Esophagus muscularis mucosa (tissue), 4 donors: ENCODE measurements around the gene RPL22L1. TPM values are rescaled to one million over a fixed set of nuclear protein-coding genes. Genes with fewer than 3 reads are reported as not detected.

Experiments used
- DNase-seq: peaks from one replicate; pipeline ENCODE4 v3.0.0-alpha.2; 2017; ENCODE audit errors: extremely low spot score
- H3K27ac ChIP-seq, 4 donors: fragments of 200-600 bp; sonication (generic); replicated peaks in 1 of 4; 1 replicate in 3 of 4; 2 replicates in 1 of 4; pipeline ENCODE4 v1.5.1; 2016 to 2019; ENCODE audit warnings: mild to moderate bottlenecking in 1 of 4
- H3K27me3 ChIP-seq, 4 donors: fragments of 200-600 bp; sonication (generic); one replicate each; pipeline versions ENCODE4 v1.5.1 to v1.6.0; 2016 to 2019
- H3K36me3 ChIP-seq, 4 donors: fragments of 200-600 bp; sonication (generic); one replicate each; pipeline ENCODE4 v1.5.1; 2016 to 2019
- H3K4me1 ChIP-seq, 4 donors: fragments of 200-600 bp; sonication (generic); one replicate each; pipeline ENCODE4 v1.5.1; 2016 to 2019
- H3K4me3 ChIP-seq, 4 donors: fragments of 200-600 bp; sonication (generic); 1 replicate in 2 of 4; 2 replicates in 2 of 4; pipeline ENCODE4 v1.5.1; 2016 to 2019; ENCODE audit warnings: mild to moderate bottlenecking in 4 of 4, moderate library complexity in 1 of 4
- H3K9me3 ChIP-seq, 4 donors: fragments of 200-600 bp; sonication (generic); 1 replicate in 3 of 4; 2 replicates in 1 of 4; pipeline ENCODE4 v1.5.1; 2016 to 2019
- EP300 ChIP-seq: sonication (generic); formaldehyde crosslinking; IDR thresholded peaks from one replicate; pipeline ENCODE4 v1.6.1; 2017; ENCODE audit warnings: antibody characterized with exemption
- POLR2A ChIP-seq: fragments of 450-650 bp; IDR thresholded peaks from one replicate; pipeline ENCODE4 v1.6.1; 2017; ENCODE audit warnings: antibody characterized with exemption, moderate library complexity, mild to moderate bottlenecking, low read depth
- POLR2AphosphoS5 ChIP-seq, 2 donors: sonication (generic); formaldehyde crosslinking; IDR thresholded peaks; one replicate each; pipeline ENCODE4 v1.6.1; 2017; ENCODE audit warnings: antibody characterized with exemption in 2 of 2
- WGBS: methylation state at CpG from one replicate; pipeline ENCODE4 v1.1.5; 2018; 5-methylcytosine and 5-hydroxymethylcytosine counted together
- intact Hi-C: fragments of 100-400 bp; cut with DNase I; formaldehyde crosslinking; loops from one replicate; pipeline ENCODE4 v1.15.1; 2023
- total RNA-seq, 4 donors: library from RNA; depleted of rRNA; stranded (reverse); fragments of >200 nt; gene quantifications; one replicate each; pipeline versions ENCODE4 v1.1.0 to v1.2.1, GENCODE V29; 2016
- TF ChIP-seq, protein P1 (sequence below), 3 experiments: fragments of 200-600 bp in 2 of 3; fragments of 450-650 bp in 1 of 3; sonication (generic) in 2 of 3; IDR thresholded peaks; one replicate each; pipeline ENCODE4 v1.5.1; 2017 to 2019; ENCODE audit warnings: antibody characterized with exemption in 3 of 3, mild to moderate bottlenecking in 2 of 3, moderate library complexity in 1 of 3

RPL22L1 gene
- 10 to 100 TPM; 17.2 to 57.0 (median 37.1) TPM for total RNA-seq

DNA sequence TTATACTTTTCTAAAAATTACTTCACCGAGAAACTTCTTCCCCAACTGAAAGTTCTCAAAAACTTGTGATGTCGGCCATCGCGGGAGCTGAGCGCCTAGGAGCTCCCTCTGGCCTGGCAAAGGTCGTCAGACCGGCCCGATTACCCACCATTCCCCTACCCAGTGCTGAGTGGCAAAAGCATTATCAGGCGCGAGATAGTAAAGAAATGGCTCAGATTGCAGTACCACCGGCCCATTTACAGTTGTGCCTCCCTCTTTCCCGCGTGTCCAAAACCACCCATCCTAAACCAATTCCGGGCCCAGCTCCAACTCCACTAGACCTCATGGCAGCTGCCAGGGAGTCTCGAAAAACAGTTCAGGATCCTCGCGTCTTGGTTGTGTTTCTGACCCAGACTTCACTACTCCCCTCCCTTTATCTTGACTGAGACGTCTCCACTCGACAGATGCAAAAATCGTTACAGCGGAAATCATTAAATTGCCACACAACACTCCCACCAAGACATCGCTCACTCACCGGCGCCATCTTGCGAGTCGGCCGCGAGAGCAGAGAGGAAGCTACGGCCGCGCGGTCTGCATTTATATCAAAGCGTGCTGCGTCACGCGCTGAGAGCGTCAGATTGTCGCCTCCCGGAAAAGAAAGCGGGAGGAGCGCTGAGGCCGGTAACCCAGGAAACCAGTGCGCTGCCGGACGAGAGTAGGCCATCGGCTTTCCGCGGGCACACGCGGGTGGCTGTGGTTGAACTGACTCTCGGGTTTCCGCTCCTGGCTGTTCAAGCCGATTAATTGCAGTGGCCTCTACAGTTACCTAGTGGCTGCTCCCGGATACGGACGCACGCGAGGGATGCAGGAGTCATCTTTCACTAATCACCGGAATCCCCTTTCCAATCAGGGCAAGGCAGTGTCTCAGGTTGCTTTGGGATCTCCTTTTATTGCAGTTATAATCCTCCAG, at the start of gene RPL22L1:
Gene RPL22L1, minus strand, starts transcription at position 551 of the 949 bp plus-strand sequence. Its CDS starts 28 bp downstream, at position 523.
- peak within 1 kb of the TSS; percentile 79 to 85 (median 80) for H3K27ac ChIP-seq
- WGBS, result under 1% methylated on average over 42 of the region's 59 CpGs
- intact Hi-C loops, result loop anchor here (5.0 kb wide), 1 partner anchor 37 kb away; the partner anchor contains the start of gene EIF5A2
- H3K9me3 ChIP-seq, result no peaks in the 10 kb centered on the region
- peaks cover 17 to 33% (median 31%) of the 10 kb centered on the region in 4 donors for H3K4me1 ChIP-seq
- no peaks in the 10 kb centered on the region for H3K27me3 ChIP-seq
- peak; percentile 98 for DNase-seq
- H3K36me3 ChIP-seq, result peaks cover 10 to 33% (median 28%) of the 10 kb centered on the region in 4 donors
- H3K4me3 ChIP-seq, result peak within 1 kb of the TSS; percentile 56 to 72 (median 70)
- TF ChIP-seq POLR2A, result peak; percentile 80
- TF ChIP-seq, protein P1, sequence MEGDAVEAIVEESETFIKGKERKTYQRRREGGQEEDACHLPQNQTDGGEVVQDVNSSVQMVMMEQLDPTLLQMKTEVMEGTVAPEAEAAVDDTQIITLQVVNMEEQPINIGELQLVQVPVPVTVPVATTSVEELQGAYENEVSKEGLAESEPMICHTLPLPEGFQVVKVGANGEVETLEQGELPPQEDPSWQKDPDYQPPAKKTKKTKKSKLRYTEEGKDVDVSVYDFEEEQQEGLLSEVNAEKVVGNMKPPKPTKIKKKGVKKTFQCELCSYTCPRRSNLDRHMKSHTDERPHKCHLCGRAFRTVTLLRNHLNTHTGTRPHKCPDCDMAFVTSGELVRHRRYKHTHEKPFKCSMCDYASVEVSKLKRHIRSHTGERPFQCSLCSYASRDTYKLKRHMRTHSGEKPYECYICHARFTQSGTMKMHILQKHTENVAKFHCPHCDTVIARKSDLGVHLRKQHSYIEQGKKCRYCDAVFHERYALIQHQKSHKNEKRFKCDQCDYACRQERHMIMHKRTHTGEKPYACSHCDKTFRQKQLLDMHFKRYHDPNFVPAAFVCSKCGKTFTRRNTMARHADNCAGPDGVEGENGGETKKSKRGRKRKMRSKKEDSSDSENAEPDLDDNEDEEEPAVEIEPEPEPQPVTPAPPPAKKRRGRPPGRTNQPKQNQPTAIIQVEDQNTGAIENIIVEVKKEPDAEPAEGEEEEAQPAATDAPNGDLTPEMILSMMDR (IDR thresholded peaks at IDR 0.05), result peak in 1 of 3 experiments; percentile 13
- no peak for TF ChIP-seq EP300
- peak; percentile 94 to 98 for TF ChIP-seq POLR2AphosphoS5 (IDR thresholded peaks at IDR 0.05)

DNA sequence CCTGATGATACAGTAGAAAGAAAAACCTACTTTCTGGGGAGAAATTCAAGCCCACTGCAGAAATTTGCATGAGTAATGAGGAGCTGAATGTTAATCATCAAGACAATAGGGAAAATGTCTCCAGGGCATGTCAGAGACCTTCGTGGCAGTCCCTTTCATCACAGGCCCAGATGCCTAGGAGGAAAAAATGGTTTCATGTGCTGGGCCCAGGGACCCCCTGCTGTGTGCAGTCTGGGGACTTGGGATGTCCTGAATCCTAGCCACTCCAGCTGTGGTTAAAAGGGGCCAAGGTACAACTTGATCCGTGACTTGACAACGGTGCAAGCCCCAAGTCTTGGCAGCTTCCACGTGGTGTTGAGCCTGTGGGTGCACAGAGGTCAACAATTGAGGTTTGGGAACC, 48.7 kb upstream of the RPL22L1 start:
- intact Hi-C loops, result no loop called here
- TF ChIP-seq, protein P1 (IDR thresholded peaks at IDR 0.05), result no peak
- TF ChIP-seq EP300, result no peak
- TF ChIP-seq POLR2AphosphoS5 (IDR thresholded peaks at IDR 0.05), result no peak
- no peak for TF ChIP-seq POLR2A

DNA sequence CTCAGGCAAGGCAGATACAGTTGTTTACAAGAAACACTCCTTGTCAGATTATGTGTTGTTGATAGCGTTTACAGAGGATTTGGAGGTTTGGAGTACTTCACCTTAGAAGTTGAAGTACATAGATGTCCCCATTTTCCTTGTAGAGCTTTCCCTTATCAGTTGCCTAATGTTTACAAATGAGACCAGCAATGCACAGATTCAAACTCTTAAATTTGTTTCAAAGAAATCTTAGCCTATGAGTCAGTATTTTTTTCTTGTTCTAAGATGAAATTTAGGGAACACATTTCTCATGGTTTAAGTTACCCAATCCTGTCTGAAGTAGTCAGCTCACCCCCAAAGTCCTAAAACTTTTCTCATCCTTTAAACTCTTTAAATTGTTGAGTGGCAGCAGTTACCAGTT, 44.7 kb upstream of the RPL22L1 start:
- Histone ChIP-seq H3K27ac (no peak overlapping the region), H3K4me3 (no peak overlapping the region), H3K4me1 (no peaks in the 10 kb centered on the region), H3K27me3 (no peaks in the 10 kb centered on the region), H3K36me3 (no peaks in the 10 kb centered on the region), H3K9me3 (peaks cover 0 to 28% (median 8%) of the 10 kb centered on the region in 4 donors)
- intact Hi-C loops, result no loop called here
- WGBS, result 61% methylated on average over 1 of the region's 1 CpG
- DNase-seq, result no peak
- no peak for TF ChIP-seq POLR2A
- no peak for TF ChIP-seq POLR2AphosphoS5 (IDR thresholded peaks at IDR 0.05)
- TF ChIP-seq, protein P1 (IDR thresholded peaks at IDR 0.05), result no peak
- TF ChIP-seq EP300, result no peak

More for the DNA sequence above, 48.7 kb upstream of the RPL22L1 start:
- no peaks in the 10 kb centered on the region for H3K4me1 ChIP-seq
- H3K27me3 ChIP-seq, result no peaks in the 10 kb centered on the region
- DNase-seq, result no peak
- H3K9me3 ChIP-seq, result peaks cover 0 to 22% (median 5%) of the 10 kb centered on the region in 4 donors
- 76% methylated on average over 4 of the region's 4 CpGs for WGBS
- no peaks in the 10 kb centered on the region for H3K36me3 ChIP-seq
- H3K4me3 ChIP-seq, result no peak overlapping the region
- H3K27ac ChIP-seq, result no peak overlapping the region

DNA sequence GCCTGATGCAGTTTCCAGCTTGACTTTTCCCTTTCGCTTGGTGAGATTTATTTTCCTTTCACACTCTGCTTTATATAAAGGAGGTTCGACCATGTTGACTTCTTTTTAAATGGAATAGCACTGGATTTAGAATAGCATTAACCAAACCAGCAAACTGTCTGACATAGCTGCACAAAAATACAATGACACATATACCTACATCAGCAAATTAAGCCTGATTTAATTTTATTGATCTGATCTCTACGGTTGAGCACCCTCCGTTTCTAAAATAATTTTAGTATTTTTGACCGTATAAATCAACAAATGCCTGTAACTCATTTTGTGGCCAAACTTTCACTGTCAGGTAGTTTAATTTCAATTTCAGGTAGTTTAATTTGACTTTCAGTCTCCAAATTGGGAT, 44.2 kb upstream of the RPL22L1 start:
- H3K27me3 ChIP-seq, result no peaks in the 10 kb centered on the region
- H3K36me3 ChIP-seq, result no peaks in the 10 kb centered on the region
- DNase-seq, result no peak
- H3K4me3 ChIP-seq, result no peak overlapping the region
- peaks cover 0 to 2% (median 0%) of the 10 kb centered on the region in 4 donors for H3K4me1 ChIP-seq
- TF ChIP-seq POLR2A (no peak), EP300 (no peak), POLR2AphosphoS5 (IDR thresholded peaks at IDR 0.05) (no peak)
- TF ChIP-seq, protein P1 (IDR thresholded peaks at IDR 0.05), result no peak
- peaks cover 0 to 28% (median 8%) of the 10 kb centered on the region in 4 donors for H3K9me3 ChIP-seq
- intact Hi-C loops, result no loop called here
- no peak overlapping the region for H3K27ac ChIP-seq
- 81% methylated on average over 5 of the region's 5 CpGs for WGBS
